Measurements from ENCODE around the gene AHRR. TPM values are rescaled to one million over a fixed set of nuclear protein-coding genes. Genes with fewer than 3 reads are reported as not detected.

Gene AHRR
- total and polyA plus RNA-seq, 2 experiments from 2014 or later = 0.27 to 1.8 TPM

DNA sequence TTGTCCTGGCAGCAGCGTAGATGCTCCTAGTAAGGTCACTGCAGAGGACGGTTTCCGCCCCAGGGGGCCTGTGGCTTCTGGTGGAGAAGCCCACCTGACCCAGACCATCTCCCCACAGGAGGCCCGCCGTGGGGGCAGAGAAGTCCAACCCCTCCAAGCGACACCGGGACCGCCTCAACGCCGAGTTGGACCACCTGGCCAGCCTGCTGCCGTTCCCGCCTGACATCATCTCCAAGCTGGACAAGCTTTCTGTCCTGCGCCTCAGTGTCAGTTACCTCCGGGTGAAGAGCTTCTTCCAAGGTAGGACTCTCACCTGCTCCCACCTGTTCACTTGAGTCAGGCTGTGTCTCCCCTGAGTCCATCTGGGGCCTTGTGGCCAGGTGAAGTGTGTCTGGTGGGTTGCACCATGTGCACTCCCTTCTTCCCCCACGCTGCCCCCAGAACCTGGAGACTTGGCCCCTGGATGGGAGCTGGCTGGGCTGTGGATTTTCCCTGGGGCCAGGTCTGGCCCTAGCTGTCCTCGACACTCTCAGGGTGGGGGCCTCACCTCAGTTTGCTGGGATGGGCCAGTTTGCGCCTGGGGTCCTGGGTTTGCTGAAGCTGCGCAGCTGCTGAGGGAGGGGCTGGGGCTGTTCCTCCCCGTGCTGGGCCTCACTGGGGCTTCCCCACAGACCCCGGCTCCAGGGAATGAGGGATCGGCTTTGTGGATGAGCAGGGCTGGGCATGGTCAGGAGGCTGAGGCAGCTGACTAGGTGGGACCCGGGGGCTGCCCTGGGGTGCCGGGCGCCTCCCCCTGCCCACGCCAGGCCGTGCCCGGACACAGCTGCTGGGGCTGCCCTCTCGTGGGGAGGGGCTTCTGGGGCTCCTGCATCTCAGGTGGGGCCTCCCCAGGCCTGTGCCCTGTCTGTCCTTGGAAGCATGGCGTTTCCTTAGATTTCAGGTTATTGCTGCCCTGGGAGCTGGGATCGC lies 32.4 kb downstream of the AHRR start:
- Histone ChIP-seq H3K4me2 (no peak overlapping the region), H3K79me2 (replicated peaks; ENCODE audit: insufficient read depth) (no peaks in the 10 kb centered on the region), H3K36me3 (ENCODE audit: insufficient read depth) (no peaks in the 10 kb centered on the region), H3K27me3 (ENCODE audit: insufficient read depth) (no peaks in the 10 kb centered on the region), H3K4me1 (ENCODE audit: insufficient read depth) (no peaks in the 10 kb centered on the region), H2AFZ (peak overlapping the region; percentile 18; the same call in 1 of the 2 replicates), H3K27ac (ENCODE audit: low read depth) (no peak overlapping the region), H4K20me1 (replicated peaks; ENCODE audit: insufficient read depth) (no peaks in the 10 kb centered on the region), H3K9me2 (ENCODE audit: insufficient read depth) (no peaks in the 10 kb centered on the region), H3F3A (replicated peaks; ENCODE audit: low read depth) (no peaks in the 10 kb centered on the region), H3K4me3 (no peak overlapping the region)
- Mint-ChIP-seq H3K4me3 (no peak overlapping the region), H3K27me3 (ENCODE audit: insufficient read depth, low read depth, poor library complexity) (peaks cover 7% of the 10 kb centered on the region), H3K9me3 (no peaks in the 10 kb centered on the region), H3K27ac (no peak overlapping the region), H3K4me1 (peaks cover 6% of the 10 kb centered on the region), H3K36me3 (ENCODE audit: low read depth) (no peaks in the 10 kb centered on the region; the same call in 2 of the 3 replicates)
- TF ChIP-seq ZNF114 (CRISPR knock-in tag; IDR thresholded peaks at IDR 0.05) (no peak), ZNF331 (CRISPR knock-in tag; IDR thresholded peaks at IDR 0.05; ENCODE audit: low read depth) (no peak), EZH2 (IDR thresholded peaks at IDR 0.05; ENCODE audit: low read depth, unreplicated experiment) (no peak), NANOG (IDR thresholded peaks at IDR 0.05; ENCODE audit: borderline replicate concordance) (no peak), EZH2phosphoT487 (IDR thresholded peaks at IDR 0.05; ENCODE audit: unreplicated experiment) (no peak)
- TF ChIP-seq, protein P1, sequence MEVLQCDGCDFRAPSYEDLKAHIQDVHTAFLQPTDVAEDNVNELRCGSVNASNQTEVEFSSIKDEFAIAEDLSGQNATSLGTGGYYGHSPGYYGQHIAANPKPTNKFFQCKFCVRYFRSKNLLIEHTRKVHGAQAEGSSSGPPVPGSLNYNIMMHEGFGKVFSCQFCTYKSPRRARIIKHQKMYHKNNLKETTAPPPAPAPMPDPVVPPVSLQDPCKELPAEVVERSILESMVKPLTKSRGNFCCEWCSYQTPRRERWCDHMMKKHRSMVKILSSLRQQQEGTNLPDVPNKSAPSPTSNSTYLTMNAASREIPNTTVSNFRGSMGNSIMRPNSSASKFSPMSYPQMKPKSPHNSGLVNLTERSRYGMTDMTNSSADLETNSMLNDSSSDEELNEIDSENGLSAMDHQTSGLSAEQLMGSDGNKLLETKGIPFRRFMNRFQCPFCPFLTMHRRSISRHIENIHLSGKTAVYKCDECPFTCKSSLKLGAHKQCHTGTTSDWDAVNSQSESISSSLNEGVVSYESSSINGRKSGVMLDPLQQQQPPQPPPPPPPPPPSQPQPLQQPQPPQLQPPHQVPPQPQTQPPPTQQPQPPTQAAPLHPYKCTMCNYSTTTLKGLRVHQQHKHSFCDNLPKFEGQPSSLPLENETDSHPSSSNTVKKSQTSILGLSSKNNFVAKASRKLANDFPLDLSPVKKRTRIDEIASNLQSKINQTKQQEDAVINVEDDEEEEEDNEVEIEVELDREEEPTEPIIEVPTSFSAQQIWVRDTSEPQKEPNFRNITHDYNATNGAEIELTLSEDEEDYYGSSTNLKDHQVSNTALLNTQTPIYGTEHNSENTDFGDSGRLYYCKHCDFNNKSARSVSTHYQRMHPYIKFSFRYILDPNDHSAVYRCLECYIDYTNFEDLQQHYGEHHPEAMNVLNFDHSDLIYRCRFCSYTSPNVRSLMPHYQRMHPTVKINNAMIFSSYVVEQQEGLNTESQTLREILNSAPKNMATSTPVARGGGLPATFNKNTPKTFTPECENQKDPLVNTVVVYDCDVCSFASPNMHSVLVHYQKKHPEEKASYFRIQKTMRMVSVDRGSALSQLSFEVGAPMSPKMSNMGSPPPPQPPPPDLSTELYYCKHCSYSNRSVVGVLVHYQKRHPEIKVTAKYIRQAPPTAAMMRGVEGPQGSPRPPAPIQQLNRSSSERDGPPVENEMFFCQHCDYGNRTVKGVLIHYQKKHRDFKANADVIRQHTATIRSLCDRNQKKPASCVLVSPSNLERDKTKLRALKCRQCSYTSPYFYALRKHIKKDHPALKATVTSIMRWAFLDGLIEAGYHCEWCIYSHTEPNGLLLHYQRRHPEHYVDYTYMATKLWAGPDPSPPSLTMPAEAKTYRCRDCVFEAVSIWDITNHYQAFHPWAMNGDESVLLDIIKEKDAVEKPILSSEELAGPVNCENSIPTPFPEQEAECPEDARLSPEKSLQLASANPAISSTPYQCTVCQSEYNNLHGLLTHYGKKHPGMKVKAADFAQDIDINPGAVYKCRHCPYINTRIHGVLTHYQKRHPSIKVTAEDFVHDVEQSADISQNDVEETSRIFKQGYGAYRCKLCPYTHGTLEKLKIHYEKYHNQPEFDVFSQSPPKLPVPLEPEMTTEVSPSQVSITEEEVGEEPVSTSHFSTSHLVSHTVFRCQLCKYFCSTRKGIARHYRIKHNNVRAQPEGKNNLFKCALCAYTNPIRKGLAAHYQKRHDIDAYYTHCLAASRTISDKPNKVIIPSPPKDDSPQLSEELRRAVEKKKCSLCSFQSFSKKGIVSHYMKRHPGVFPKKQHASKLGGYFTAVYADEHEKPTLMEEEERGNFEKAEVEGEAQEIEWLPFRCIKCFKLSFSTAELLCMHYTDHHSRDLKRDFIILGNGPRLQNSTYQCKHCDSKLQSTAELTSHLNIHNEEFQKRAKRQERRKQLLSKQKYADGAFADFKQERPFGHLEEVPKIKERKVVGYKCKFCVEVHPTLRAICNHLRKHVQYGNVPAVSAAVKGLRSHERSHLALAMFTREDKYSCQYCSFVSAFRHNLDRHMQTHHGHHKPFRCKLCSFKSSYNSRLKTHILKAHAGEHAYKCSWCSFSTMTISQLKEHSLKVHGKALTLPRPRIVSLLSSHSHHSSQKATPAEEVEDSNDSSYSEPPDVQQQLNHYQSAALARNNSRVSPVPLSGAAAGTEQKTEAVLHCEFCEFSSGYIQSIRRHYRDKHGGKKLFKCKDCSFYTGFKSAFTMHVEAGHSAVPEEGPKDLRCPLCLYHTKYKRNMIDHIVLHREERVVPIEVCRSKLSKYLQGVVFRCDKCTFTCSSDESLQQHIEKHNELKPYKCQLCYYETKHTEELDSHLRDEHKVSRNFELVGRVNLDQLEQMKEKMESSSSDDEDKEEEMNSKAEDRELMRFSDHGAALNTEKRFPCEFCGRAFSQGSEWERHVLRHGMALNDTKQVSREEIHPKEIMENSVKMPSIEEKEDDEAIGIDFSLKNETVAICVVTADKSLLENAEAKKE (CRISPR knock-in tag; IDR thresholded peaks at IDR 0.05) = no peak
- TF ChIP-seq, protein P2, sequence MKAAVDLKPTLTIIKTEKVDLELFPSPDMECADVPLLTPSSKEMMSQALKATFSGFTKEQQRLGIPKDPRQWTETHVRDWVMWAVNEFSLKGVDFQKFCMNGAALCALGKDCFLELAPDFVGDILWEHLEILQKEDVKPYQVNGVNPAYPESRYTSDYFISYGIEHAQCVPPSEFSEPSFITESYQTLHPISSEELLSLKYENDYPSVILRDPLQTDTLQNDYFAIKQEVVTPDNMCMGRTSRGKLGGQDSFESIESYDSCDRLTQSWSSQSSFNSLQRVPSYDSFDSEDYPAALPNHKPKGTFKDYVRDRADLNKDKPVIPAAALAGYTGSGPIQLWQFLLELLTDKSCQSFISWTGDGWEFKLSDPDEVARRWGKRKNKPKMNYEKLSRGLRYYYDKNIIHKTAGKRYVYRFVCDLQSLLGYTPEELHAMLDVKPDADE (IDR thresholded peaks at IDR 0.05) = no peak
- ATAC-seq (no peak), DNase-seq (ENCODE audit: low spot score) (no peak)
